Measurements from ENCODE around the gene SELENOI.

DNA sequence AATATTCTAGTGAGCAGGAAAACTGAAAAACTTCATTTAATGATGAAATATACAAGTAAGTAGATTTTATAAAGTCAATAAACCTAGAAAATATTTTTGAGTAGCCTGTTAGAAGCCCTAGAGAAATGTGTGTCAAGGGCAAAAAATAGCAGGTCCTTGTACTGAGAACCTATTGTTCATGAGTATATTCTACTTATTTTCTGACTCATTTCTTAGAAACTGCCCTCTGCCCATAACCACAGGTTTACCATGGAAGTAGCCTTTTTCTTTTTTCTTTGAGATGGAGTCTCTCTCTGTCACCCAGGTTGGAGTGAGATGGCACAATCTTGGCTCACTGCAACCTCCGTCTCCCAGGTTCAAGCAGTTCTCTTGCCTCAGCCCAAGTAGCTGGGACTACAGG is 19.4 kb upstream of the SELENOI start:
- TF ChIP-seq CTCF (conservative IDR thresholded peaks at IDR 0.05 in 1 of 2, IDR thresholded peaks at IDR 0.05 in 1 of 2; ENCODE audit: extremely low read depth in 1 of 2, insufficient read depth in 1 of 2, low read depth in 1 of 2, low read length in 2 of 2): no peak
- TF ChIP-seq EZH2 (IDR thresholded peaks at IDR 0.05; ENCODE audit: borderline replicate concordance, low read length): no peak

Measured in mammary epithelial cell (primary cell).